GM19324 (cell line): Measurements from ENCODE around the gene SRPK3.

Experiments
- ATAC-seq: cut with Tn5 transposase; IDR thresholded peaks from one replicate; pipeline ENCODE4 v1.9.1; 2021; ENCODE audit warnings: mild to moderate bottlenecking, moderate library complexity; ENCODE audit not compliant: unreplicated experiment, low FRiP score

SRPK3 gene

GRCh38 chrX:153782313-153782712, 1.5 kb downstream of the SRPK3 start:
- no peak for ATAC-seq

GRCh38 chrX:153782871-153783270, 2.0 kb downstream of the SRPK3 start:
- no peak for ATAC-seq

DNA sequence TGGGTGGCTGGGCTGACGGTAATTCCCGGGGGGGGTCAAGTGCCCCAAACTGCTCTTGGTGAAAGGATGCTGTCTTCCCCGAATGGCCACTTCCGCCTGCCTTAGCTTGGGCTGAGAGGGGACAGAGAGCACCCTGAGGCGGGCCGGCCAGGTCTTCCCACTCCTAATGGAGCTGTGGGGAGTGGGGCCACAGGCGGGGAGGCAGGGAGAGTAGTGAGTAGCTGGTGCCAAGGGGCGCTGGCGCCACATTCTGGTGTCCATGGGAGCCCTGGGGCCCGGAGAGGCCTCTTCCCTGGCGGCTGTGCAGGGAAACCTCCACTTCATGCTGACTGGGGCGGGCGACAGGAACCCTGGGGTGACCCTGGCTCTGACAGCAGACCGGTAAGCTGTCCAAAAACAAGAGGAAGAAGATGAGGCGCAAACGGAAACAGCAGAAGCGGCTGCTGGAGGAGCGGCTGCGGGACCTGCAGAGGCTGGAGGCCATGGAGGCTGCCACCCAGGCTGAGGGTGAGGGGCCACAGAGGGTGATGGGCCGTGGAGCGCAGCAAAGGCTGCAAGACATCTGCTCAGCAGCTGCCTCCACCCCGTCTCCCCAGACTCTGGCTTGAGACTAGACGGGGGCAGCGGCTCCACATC, 2.7 kb downstream of the SRPK3 start:
- no peak for ATAC-seq

GRCh38 chrX:153784325-153784967, 3.6 kb downstream of the SRPK3 start:
- ATAC-seq = no peak

DNA sequence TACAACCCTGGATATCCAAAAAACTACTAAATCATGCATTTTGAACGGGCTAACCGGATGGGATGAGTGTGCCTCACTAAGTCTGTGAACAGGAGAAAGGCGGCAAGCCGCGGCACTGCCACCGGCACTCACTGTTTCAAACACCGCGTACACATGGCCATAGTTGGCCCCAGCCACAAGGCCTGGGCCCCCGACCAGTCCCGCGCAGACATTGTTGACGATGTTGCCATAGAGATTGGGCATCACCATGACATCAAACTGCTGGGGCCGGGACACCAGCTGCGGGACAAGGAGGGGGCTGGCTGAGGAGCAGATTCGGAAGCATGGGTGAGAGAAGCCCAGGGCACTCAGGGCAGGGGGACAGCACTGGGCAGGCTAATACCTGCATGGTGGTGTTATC, 5.8 kb downstream of the SRPK3 start:
- ATAC-seq = no peak

DNA sequence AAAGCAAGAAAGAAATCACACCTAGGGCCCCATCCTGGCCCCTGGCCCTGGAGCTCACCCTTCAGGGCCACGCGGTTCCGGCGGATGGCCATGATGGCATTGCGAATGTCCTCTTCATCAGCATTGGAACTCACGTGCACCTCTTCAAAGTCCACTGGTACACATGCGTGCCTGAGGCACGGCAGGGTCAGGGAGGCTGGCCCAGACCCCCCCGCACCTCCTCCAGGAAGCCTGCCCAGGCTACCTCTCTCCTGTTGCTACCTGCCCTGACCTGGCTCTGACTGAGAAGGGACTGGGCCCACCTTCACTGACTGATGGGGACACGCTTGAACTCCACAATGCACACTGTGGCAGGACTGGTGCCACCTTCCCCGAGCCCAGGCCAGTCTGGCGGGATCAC, 8.8 kb downstream of the SRPK3 start:
- ATAC-seq = no peak

DNA sequence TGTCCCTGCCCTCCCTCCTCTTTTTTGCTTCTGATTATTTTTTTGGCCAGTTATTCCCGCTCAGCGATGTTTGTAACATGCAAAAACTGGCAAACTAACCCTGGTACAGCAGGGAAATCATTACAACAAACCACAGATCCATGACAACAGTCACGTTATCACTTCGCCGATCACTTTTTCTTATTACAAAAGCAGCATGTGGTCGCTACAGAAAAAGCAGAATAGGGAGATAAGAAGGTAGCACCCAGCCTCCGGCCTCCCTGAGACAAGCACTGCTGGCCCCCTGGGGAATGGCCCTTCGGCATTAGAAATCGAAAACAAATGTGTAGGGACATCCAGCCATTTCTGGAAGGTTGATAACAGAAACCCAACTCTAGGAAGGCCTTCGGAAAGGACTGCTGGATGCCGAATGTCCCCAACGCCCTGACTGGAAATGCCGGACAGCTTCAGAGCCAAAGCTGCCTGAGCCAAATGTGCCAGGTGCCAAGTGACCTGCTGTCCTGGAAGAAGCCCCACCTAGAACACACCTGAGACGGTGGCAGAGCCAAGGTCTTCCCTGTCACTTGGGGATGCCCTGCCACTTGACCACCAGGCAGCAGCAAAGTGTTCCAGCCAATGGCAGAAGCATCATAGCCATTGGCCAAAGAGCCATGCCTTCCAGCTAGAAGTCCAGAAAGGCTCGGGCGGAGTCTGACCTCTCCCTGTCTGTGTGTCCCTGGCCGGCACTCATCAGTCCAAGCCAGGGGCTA, 10.4 kb downstream of the SRPK3 start:
- ATAC-seq = no peak

GRCh38 chrX:153792368-153792767, 11.5 kb downstream of the SRPK3 start:
- ATAC-seq = no peak

- ATAC-seq = no peak
Observed at GRCh38 chrX:153793291-153793690, 12.4 kb downstream of the SRPK3 start.

- ATAC-seq = peak; percentile 91
Observed at GRCh38 chrX:153794018-153794896, 13.4 kb downstream of the SRPK3 start, which contains the start of the genes IDH3G and SSR4. Gene IDH3G, minus strand, starts transcription at chrX:153794375. Its CDS starts 49 bp downstream, at chrX:153794326. Gene SSR4, plus strand, starts transcription at chrX:153794668. Its CDS starts 20 bp downstream, at chrX:153794688.

GRCh38 chrX:153794897-153795816, 14.3 kb downstream of the SRPK3 start:
- ATAC-seq = no peak

GRCh38 chrX:153797415-153798015, 16.7 kb downstream of the SRPK3 start:
- ATAC-seq = no peak

- ATAC-seq = no peak
Observed at GRCh38 chrX:153799326-153799725, 18.5 kb downstream of the SRPK3 start.

- no peak for ATAC-seq
Observed at GRCh38 chrX:153800177-153800722, 19.4 kb downstream of the SRPK3 start.

GRCh38 chrX:153800746-153801145, 19.9 kb downstream of the SRPK3 start:
- no peak for ATAC-seq

- ATAC-seq = no peak
Observed at GRCh38 chrX:153801669-153802068, 20.8 kb downstream of the SRPK3 start.

DNA sequence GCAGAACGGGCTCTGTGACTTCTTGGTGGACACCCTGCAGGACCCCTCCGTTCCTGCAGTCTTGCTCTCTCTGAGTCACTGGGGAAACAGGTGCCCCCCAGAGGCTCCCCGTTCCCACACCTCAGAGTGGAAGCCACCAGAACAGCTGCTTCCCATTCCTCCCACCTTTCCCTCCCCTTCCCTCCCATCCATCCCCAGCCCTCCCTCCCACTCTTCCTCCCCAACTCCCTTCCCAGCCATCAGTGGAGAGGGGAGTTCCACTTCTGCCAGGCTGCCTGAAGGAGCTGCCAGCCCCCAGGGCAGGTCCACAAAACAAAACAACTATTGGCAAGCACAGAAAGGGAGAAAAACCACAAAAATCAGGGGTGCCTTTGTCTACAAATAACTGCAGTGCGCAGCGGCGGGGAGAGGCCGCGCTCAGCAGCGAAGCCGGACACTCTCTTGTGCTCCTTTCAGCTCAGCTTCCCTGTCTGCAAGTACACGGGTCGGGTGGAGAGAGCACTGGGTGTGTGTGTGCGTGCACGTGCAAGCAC, 21.7 kb downstream of the SRPK3 start:
- no peak for ATAC-seq

- ATAC-seq = no peak
Observed at GRCh38 chrX:153803211-153804099, 22.6 kb downstream of the SRPK3 start.
